NCI-H510A (cell line): ENCODE results near the gene TMTC3.
"Not testable (repeated sequence)": the region's sequence is repeated elsewhere in the genome, so short reads cannot be mapped to it uniquely, and the experiment has no call there.

ENCODE experiments used
- DNase-seq: peaks from one replicate; lab custom pipeline; 2025; lab: John Stamatoyannopoulos, UW

Gene TMTC3

GRCh38 chr12:88166179-88166578, 24.1 kb downstream of the TMTC3 start:
- no peak for DNase-seq

- no peak for DNase-seq
Measured at GRCh38 chr12:88167384-88167783, 25.3 kb downstream of the TMTC3 start.

GRCh38 chr12:88172844-88173407, 30.8 kb downstream of the TMTC3 start:
- DNase-seq = no peak

GRCh38 chr12:88175544-88175943, 33.4 kb downstream of the TMTC3 start:
- no peak for DNase-seq

- DNase-seq = no peak
Measured at GRCh38 chr12:88179436-88180014, 37.4 kb downstream of the TMTC3 start.

GRCh38 chr12:88181881-88182280, 39.8 kb downstream of the TMTC3 start:
- no peak for DNase-seq

GRCh38 chr12:88182416-88182815, 40.3 kb downstream of the TMTC3 start:
- no peak for DNase-seq

- DNase-seq = no peak
Measured at GRCh38 chr12:88184196-88184595, 42.1 kb downstream of the TMTC3 start.

GRCh38 chr12:88185279-88185678, 43.2 kb downstream of the TMTC3 start:
- no peak for DNase-seq

GRCh38 chr12:88185988-88186387, 43.9 kb downstream of the TMTC3 start:
- DNase-seq = no peak

GRCh38 chr12:88187571-88187970, 45.5 kb downstream of the TMTC3 start:
- no peak for DNase-seq

- no peak for DNase-seq
Measured at GRCh38 chr12:88188180-88188579, 46.1 kb downstream of the TMTC3 start.

- no peak for DNase-seq
Measured at GRCh38 chr12:88192426-88192825, 50.3 kb downstream of the TMTC3 start.

- DNase-seq = no peak
Measured at GRCh38 chr12:88194868-88195267, 52.8 kb downstream of the TMTC3 start.

GRCh38 chr12:88200029-88200428, 57.9 kb downstream of the TMTC3 start:
- no peak for DNase-seq

- no peak for DNase-seq
Measured at GRCh38 chr12:88202500-88202899, 60.4 kb downstream of the TMTC3 start.

GRCh38 chr12:88206601-88207000, 64.5 kb downstream of the TMTC3 start:
- no peak for DNase-seq

- DNase-seq = no peak
Measured at GRCh38 chr12:88207921-88208620, 66.0 kb downstream of the TMTC3 start.

GRCh38 chr12:88208661-88209060, 66.6 kb downstream of the TMTC3 start:
- DNase-seq = no peak

GRCh38 chr12:88210311-88210710, 68.2 kb downstream of the TMTC3 start:
- not testable (repeated sequence) for DNase-seq

GRCh38 chr12:88218293-88218692, 76.2 kb downstream of the TMTC3 start:
- DNase-seq = no peak

GRCh38 chr12:88219861-88220260, 77.8 kb downstream of the TMTC3 start:
- DNase-seq = no peak

GRCh38 chr12:88223519-88223918, 81.4 kb downstream of the TMTC3 start:
- DNase-seq = no peak

- no peak for DNase-seq
Measured at GRCh38 chr12:88225776-88226175, 83.7 kb downstream of the TMTC3 start.
